Nephron progenitor cell (in vitro differentiated cells): ENCODE results near the gene CATSPERD.

Experiments used
- DNase-seq: peaks from one replicate; pipeline ENCODE4 v3.0.0; 2021
- H3K27ac Mint-ChIP-seq: 2 replicates; pipeline ENCODE4 v1.8.0; 2021; ENCODE audit warnings: mild to moderate bottlenecking, moderate library complexity, mixed read lengths
- H3K27me3 Mint-ChIP-seq: 2 replicates; pipeline ENCODE4 v1.8.0; 2021; ENCODE audit warnings: mild to moderate bottlenecking, low read depth, mixed read lengths; ENCODE audit not compliant: poor library complexity
- H3K36me3 Mint-ChIP-seq: 2 replicates; pipeline ENCODE4 v1.8.0; 2021; ENCODE audit warnings: low read depth, mixed read lengths
- H3K4me1 Mint-ChIP-seq: 2 replicates; pipeline ENCODE4 v1.8.0; 2021; ENCODE audit warnings: mixed read lengths
- H3K4me3 Mint-ChIP-seq: 2 replicates; pipeline ENCODE4 v1.8.0; 2021; ENCODE audit warnings: mild to moderate bottlenecking, moderate library complexity, mixed read lengths
- H3K9me3 Mint-ChIP-seq: 2 replicates; pipeline ENCODE4 v1.8.0; 2021; ENCODE audit warnings: mild to moderate bottlenecking, moderate library complexity, mixed read lengths
- CTCF ChIP-seq: fragments of 200-600 bp; sonication (generic); IDR thresholded peaks from 2 replicates; pipeline ENCODE4 v1.5.0; 2021; ENCODE audit warnings: antibody characterized with exemption

CATSPERD gene

GRCh38 chr19:5703819-5704818, 16.3 kb upstream of the CATSPERD start:
- Mint-ChIP-seq H3K27me3 (peaks cover 5% of the 10 kb centered on the region), H3K9me3 (peaks cover 18% of the 10 kb centered on the region), H3K4me1 (no peaks in the 10 kb centered on the region), H3K27ac (no peak overlapping the region), H3K36me3 (peaks cover 61% of the 10 kb centered on the region), H3K4me3 (no peak overlapping the region)
- TF ChIP-seq CTCF: no peak
- no peak for DNase-seq

- no peak for DNase-seq
- TF ChIP-seq CTCF: no peak
- Mint-ChIP-seq H3K4me3 (no peak overlapping the region), H3K36me3 (peaks cover 51% of the 10 kb centered on the region), H3K9me3 (peaks cover 17% of the 10 kb centered on the region), H3K27ac (no peak overlapping the region), H3K27me3 (peaks cover 5% of the 10 kb centered on the region), H3K4me1 (no peaks in the 10 kb centered on the region)
These were observed 14.9 kb upstream of the CATSPERD start for GRCh38 chr19:5705552-5705951.

- H3K27me3 Mint-ChIP-seq: peaks cover 5% of the 10 kb centered on the region
- no peak for TF ChIP-seq CTCF
- no peak overlapping the region for H3K4me3 Mint-ChIP-seq
- peaks cover 37% of the 10 kb centered on the region for H3K36me3 Mint-ChIP-seq
- no peak overlapping the region for H3K27ac Mint-ChIP-seq
- peaks cover 5% of the 10 kb centered on the region for H3K9me3 Mint-ChIP-seq
- no peaks in the 10 kb centered on the region for H3K4me1 Mint-ChIP-seq
- no peak for DNase-seq
These were observed 13.4 kb upstream of the CATSPERD start for GRCh38 chr19:5706876-5707573.

- no peak overlapping the region for H3K4me3 Mint-ChIP-seq
- H3K9me3 Mint-ChIP-seq: peaks cover 5% of the 10 kb centered on the region
- TF ChIP-seq CTCF: no peak
- H3K27ac Mint-ChIP-seq: no peak overlapping the region
- no peak for DNase-seq
- peaks cover 34% of the 10 kb centered on the region for H3K36me3 Mint-ChIP-seq
- H3K27me3 Mint-ChIP-seq: peaks cover 5% of the 10 kb centered on the region
- H3K4me1 Mint-ChIP-seq: no peaks in the 10 kb centered on the region
These were observed 12.6 kb upstream of the CATSPERD start for GRCh38 chr19:5707576-5708575.

GRCh38 chr19:5711025-5711424, 9.4 kb upstream of the CATSPERD start:
- H3K4me1 Mint-ChIP-seq: no peaks in the 10 kb centered on the region
- TF ChIP-seq CTCF: no peak
- DNase-seq: no peak
- no peak overlapping the region for H3K27ac Mint-ChIP-seq
- peaks cover 3% of the 10 kb centered on the region for H3K27me3 Mint-ChIP-seq
- H3K4me3 Mint-ChIP-seq: no peak overlapping the region
- H3K36me3 Mint-ChIP-seq: peaks cover 27% of the 10 kb centered on the region
- H3K9me3 Mint-ChIP-seq: no peaks in the 10 kb centered on the region
